Testis (tissue), 2 donors: ENCODE data around the gene INSM2.

ENCODE experiments used
- CTCF ChIP-seq, 3 experiments: fragments of 450-650 bp in 2 of 3; fragments of 200-600 bp in 1 of 3; sonication (generic) in 1 of 3; IDR thresholded peaks; one replicate each; pipeline ENCODE4 v1.5.1; 2016 to 2019; ENCODE audit warnings: antibody characterized with exemption in 3 of 3, mild to moderate bottlenecking in 2 of 3, moderate library complexity in 1 of 3
- POLR2A ChIP-seq: fragments of 450-650 bp; IDR thresholded peaks from one replicate; pipeline ENCODE4 v1.6.1; 2017; ENCODE audit warnings: antibody characterized with exemption, mild to moderate bottlenecking, moderate library complexity

GRCh38 chr14:35519986-35520385 is 14.0 kb upstream of the INSM2 start:
- no peak for TF ChIP-seq POLR2A
- no peak for TF ChIP-seq CTCF (IDR thresholded peaks at IDR 0.05)
